AG04449 (cell line): ENCODE results near the gene DBP.

Experiments
- CTCF ChIA-PET: fragments of 350-600 bp; formaldehyde crosslinking; extraction: SDS; loops from one replicate; lab custom pipeline; 2021; ENCODE audit warnings: antibody characterized with exemption; lab: Yijun Ruan, JAX
- POLR2A ChIA-PET: fragments of 400-600, 350-600 bp; formaldehyde crosslinking; extraction: SDS; loops from one replicate; lab custom pipeline; 2020; ENCODE audit warnings: antibody characterized with exemption, inconsistent platforms; lab: Yijun Ruan, JAX
- DNase-seq: peaks from one replicate; pipeline ENCODE4 v3.0.0-alpha.2; 2010; ENCODE audit warnings: low read depth, low spot score
- H3K4me3 ChIP-seq: 2 replicates; pipeline ENCODE4 v1.5.1; 2011; ENCODE audit warnings: low read depth, mild to moderate bottlenecking, control low read depth, low read length
- TF ChIP-seq, protein P1 (sequence below): IDR thresholded peaks from one replicate; pipeline ENCODE4 v1.5.1; 2011; ENCODE audit warnings: mild to moderate bottlenecking, moderate library complexity, low read length, control low read depth, inconsistent platforms; ENCODE audit not compliant: insufficient read depth; ENCODE audit errors: missing control alignments

Gene DBP

DNA sequence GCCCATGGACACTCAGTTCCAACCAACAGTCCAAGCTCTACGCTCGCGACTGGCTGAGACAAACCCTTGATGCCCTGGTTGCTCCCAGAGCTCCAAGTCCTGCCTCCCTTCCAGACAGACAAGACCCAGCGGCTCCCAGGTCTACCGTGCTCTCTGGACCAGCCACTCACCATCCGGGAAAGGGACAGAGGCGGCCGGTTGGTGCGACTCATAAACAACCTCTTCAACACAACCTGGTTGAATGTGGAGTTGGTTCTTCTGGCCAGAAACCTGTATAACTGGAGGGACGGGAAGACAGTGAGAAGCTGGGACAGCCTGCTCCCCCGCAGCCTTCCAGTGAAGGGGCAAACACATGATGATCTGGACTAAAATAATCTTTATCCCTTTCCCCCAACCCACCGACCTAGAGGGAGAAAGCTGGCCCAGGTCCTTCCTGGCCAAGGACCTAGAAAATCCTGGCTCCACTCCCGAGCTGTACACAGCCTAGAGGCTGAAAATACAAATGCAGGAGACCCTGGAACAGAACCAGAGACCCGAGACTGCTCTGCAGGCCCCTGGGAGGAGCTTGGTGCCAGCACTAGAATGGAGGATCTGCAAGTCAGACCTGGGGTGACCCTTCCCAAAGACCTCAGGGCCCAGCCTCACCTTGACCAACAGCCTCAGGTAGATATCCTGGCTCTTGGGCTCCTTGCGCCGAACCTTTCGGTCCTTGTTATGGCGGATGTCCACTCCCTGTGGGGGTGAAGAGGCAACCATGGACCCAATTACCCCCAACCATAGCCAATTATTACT, 19.8 kb downstream of the DBP start:
- ChIA-PET CTCF (interaction anchor here (1.0 to 6.1 kb wide), 8 partner anchors 9 to 284 kb away, joined by 4 to 27 read pairs (median 5); no protein-coding TSS in a partner anchor), POLR2A (interaction anchor here (0.6 to 3.0 kb wide), 4 partner anchors 8 to 291 kb away, joined by 3 to 28 read pairs (median 8); no protein-coding TSS in a partner anchor)
- TF ChIP-seq, protein P1, sequence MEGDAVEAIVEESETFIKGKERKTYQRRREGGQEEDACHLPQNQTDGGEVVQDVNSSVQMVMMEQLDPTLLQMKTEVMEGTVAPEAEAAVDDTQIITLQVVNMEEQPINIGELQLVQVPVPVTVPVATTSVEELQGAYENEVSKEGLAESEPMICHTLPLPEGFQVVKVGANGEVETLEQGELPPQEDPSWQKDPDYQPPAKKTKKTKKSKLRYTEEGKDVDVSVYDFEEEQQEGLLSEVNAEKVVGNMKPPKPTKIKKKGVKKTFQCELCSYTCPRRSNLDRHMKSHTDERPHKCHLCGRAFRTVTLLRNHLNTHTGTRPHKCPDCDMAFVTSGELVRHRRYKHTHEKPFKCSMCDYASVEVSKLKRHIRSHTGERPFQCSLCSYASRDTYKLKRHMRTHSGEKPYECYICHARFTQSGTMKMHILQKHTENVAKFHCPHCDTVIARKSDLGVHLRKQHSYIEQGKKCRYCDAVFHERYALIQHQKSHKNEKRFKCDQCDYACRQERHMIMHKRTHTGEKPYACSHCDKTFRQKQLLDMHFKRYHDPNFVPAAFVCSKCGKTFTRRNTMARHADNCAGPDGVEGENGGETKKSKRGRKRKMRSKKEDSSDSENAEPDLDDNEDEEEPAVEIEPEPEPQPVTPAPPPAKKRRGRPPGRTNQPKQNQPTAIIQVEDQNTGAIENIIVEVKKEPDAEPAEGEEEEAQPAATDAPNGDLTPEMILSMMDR: no peak
- DNase-seq: no peak
- peak overlapping the region; percentile 97 for H3K4me3 ChIP-seq

- POLR2A ChIA-PET: interaction anchor here (0.6 to 3.0 kb wide), 3 partner anchors 8 to 16 kb away, joined by 3 to 28 read pairs (median 5); no protein-coding TSS in a partner anchor
- TF ChIP-seq, protein P1: no peak
- no peak for DNase-seq
- H3K4me3 ChIP-seq: peak overlapping the region; percentile 97
- CTCF ChIA-PET: interaction anchor here (0.7 to 6.1 kb wide), 6 partner anchors 8 to 350 kb away, joined by 3 to 27 read pairs (median 6); no protein-coding TSS in a partner anchor
Measured at GRCh38 chr19:48616491-48617056, 20.6 kb downstream of the DBP start.

DNA sequence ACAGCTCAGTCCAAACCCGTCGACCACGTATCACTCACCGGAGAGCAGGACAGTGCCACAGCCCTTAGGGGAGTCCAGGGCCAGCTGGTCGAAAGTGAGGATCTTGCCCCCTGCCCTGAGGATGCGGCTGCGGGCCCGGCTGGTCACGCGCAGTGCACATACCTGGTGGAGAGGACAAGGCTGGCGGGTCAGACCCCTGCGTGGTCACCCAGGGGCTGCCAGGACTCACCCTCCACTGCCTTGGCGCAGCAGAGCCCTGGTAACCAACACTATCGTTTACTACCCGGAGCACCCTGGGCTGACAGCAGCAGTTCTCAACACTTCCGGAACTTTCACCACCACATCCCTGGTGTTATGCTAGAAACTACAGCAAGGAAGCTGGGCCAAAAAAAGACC, 21.1 kb downstream of the DBP start:
- H3K4me3 ChIP-seq: no peak overlapping the region
- TF ChIP-seq, protein P1: no peak
- ChIA-PET CTCF (interaction anchor here (0.7 to 6.1 kb wide), 7 partner anchors 8 to 349 kb away, joined by 3 to 27 read pairs (median 5); no protein-coding TSS in a partner anchor), POLR2A (interaction anchor here (0.6 to 1.2 kb wide), 3 partner anchors 15 to 127 kb away, joined by 3 to 5 read pairs (median 3); no protein-coding TSS in a partner anchor)
- DNase-seq: no peak

- TF ChIP-seq, protein P1: no peak
- H3K4me3 ChIP-seq: no peak overlapping the region
- DNase-seq: no peak
- CTCF ChIA-PET: interaction anchor here (1.0 to 6.1 kb wide), 4 partner anchors 10 to 173 kb away, joined by 3 to 22 read pairs (median 4); no protein-coding TSS in a partner anchor
- POLR2A ChIA-PET: interaction anchor here (0.6 kb wide), 1 partner anchor 127 kb away, joined by 3 read pairs; no protein-coding TSS in a partner anchor
Measured at GRCh38 chr19:48615231-48616040, 21.7 kb downstream of the DBP start.

- no peak within 1 kb of the TSS for H3K4me3 ChIP-seq
- ChIA-PET POLR2A (interaction anchor here (0.9 kb wide), 2 partner anchors 9 to 46 kb away, joined by 3 to 5 read pairs; no protein-coding TSS in a partner anchor), CTCF (interaction anchor here (1.0 to 6.1 kb wide), 5 partner anchors 9 to 173 kb away, joined by 3 to 22 read pairs (median 5); no protein-coding TSS in a partner anchor)
- TF ChIP-seq, protein P1: no peak
- no peak for DNase-seq
Measured at GRCh38 chr19:48614436-48615230, 22.5 kb downstream of the DBP start, which contains the start of gene FAM83E. Gene FAM83E (minus strand): TSS chr19:48615076. CDS start chr19:48613372, 1,704 bp downstream.
